HG03565 (cell line): ENCODE results near the gene BTBD3.

Experiments
- ATAC-seq: cut with Tn5 transposase; IDR thresholded peaks from one replicate; pipeline ENCODE4 v1.9.1; 2021; ENCODE audit warnings: mild to moderate bottlenecking, moderate library complexity; ENCODE audit not compliant: unreplicated experiment

The BTBD3 gene

GRCh38 chr20:11965602-11966001, 47.9 kb downstream of the BTBD3 start:
- no peak for ATAC-seq

- ATAC-seq = no peak
Observed at GRCh38 chr20:11966186-11966585, 48.5 kb downstream of the BTBD3 start.

GRCh38 chr20:11970243-11970836, 52.6 kb downstream of the BTBD3 start:
- ATAC-seq = no peak

GRCh38 chr20:11972478-11972877, 54.8 kb downstream of the BTBD3 start:
- no peak for ATAC-seq
